SK-N-SH treated with all-trans-retinoic acid at 6 μM for 48 hours (cell line): Measurements from ENCODE around the gene SLC25A22.

Experiments
- ATAC-seq: fragments of 200-7000 bp; cut with Tn5 transposase; 3 replicates; pipeline ENCODE4 v1.9.1; 2020; ENCODE audit warnings: mild to moderate bottlenecking, moderate library complexity
- ARNTL ChIP-seq: fragments of 450-650 bp; formaldehyde crosslinking; IDR thresholded peaks from 2 replicates; pipeline ENCODE4 v1.5.0; 2020; ENCODE audit warnings: low read depth, mild to moderate bottlenecking, moderate library complexity, borderline replicate concordance
- BACH2 ChIP-seq: fragments of 250-450 bp; sonication (Bioruptor Pico); IDR thresholded peaks from 2 replicates; pipeline ENCODE4 v1.9.0; 2021; ENCODE audit warnings: mild to moderate bottlenecking, borderline replicate concordance
- CSDC2 ChIP-seq: fragments of 250-450 bp; sonication (Bioruptor Pico); IDR thresholded peaks from 2 replicates; pipeline ENCODE4 v1.5.0; 2020; ENCODE audit warnings: mild to moderate bottlenecking, moderate library complexity
- ESRRG ChIP-seq: fragments of 250-450 bp; sonication (Bioruptor Pico); IDR thresholded peaks from 2 replicates; pipeline ENCODE4 v1.6.1; 2021; ENCODE audit warnings: mild to moderate bottlenecking
- GLIS3 ChIP-seq: fragments of 250-450 bp; sonication (Bioruptor Pico); IDR thresholded peaks from 2 replicates; pipeline ENCODE4 v1.5.0; 2020; ENCODE audit warnings: mild to moderate bottlenecking, moderate library complexity
- ISL1 ChIP-seq: fragments of 250-450 bp; sonication (Bioruptor Pico); IDR thresholded peaks from 2 replicates; pipeline ENCODE4 v2.1.2; 2022; ENCODE audit warnings: mild to moderate bottlenecking, moderate library complexity
- OSR1 ChIP-seq: fragments of 250-450 bp; sonication (Bioruptor Pico); IDR thresholded peaks from 2 replicates; pipeline ENCODE4 v1.8.0; 2022; ENCODE audit warnings: moderate library complexity, mild to moderate bottlenecking, inconsistent platforms
- RARB ChIP-seq: fragments of 250-450 bp; sonication (Bioruptor Pico); IDR thresholded peaks from 2 replicates; pipeline ENCODE4 v1.8.0; 2021; ENCODE audit warnings: mild to moderate bottlenecking, moderate library complexity
- SNAI2 ChIP-seq: fragments of 250-450 bp; sonication (Bioruptor Pico); IDR thresholded peaks from 2 replicates; pipeline ENCODE4 v1.5.0; 2020; ENCODE audit warnings: mild to moderate bottlenecking, moderate library complexity
- TCF4 ChIP-seq: fragments of 250-450 bp; sonication (Bioruptor Pico); IDR thresholded peaks from 2 replicates; pipeline ENCODE4 v1.8.0; 2021; ENCODE audit warnings: mild to moderate bottlenecking, moderate library complexity, borderline replicate concordance
- TOX ChIP-seq: fragments of 250-450 bp; sonication (Bioruptor Pico); IDR thresholded peaks from 2 replicates; pipeline ENCODE4 v1.8.0; 2021; ENCODE audit warnings: mild to moderate bottlenecking, moderate library complexity, borderline replicate concordance
- ZFP3 ChIP-seq: fragments of 250-450 bp; sonication (Bioruptor Pico); IDR thresholded peaks from 2 replicates; pipeline ENCODE4 v1.5.0; 2020; ENCODE audit warnings: mild to moderate bottlenecking, moderate library complexity
- ZFP30 ChIP-seq: fragments of 450-650 bp; formaldehyde crosslinking; IDR thresholded peaks from 2 replicates; pipeline ENCODE4 v1.5.0; 2022; ENCODE audit warnings: mild to moderate bottlenecking, moderate library complexity
- ZNF565 ChIP-seq: fragments of 450-650 bp; formaldehyde crosslinking; conservative IDR thresholded peaks from 2 replicates; pipeline ENCODE4 v1.5.0; 2020; ENCODE audit warnings: low read depth, mild to moderate bottlenecking, moderate library complexity
- ZNF70 ChIP-seq: fragments of 450-650 bp; formaldehyde crosslinking; IDR thresholded peaks from 2 replicates; pipeline ENCODE4 v1.5.0; 2020; ENCODE audit warnings: mild to moderate bottlenecking, moderate library complexity
- ZNF8 ChIP-seq: fragments of 450-650 bp; formaldehyde crosslinking; IDR thresholded peaks from 2 replicates; pipeline ENCODE4 v1.5.0; 2020; ENCODE audit warnings: mild to moderate bottlenecking, moderate library complexity
- TF ChIP-seq, protein P1 (sequence below): fragments of 250-450 bp; sonication (Bioruptor Pico); IDR thresholded peaks from 2 replicates; pipeline ENCODE4 v1.5.1; 2021; ENCODE audit warnings: mild to moderate bottlenecking, moderate library complexity
- TF ChIP-seq, protein P2 (sequence below): fragments of 250-450 bp; sonication (Bioruptor Pico); IDR thresholded peaks from 2 replicates; pipeline ENCODE4 v1.8.0; 2021; ENCODE audit warnings: low read depth, mild to moderate bottlenecking, moderate library complexity, borderline replicate concordance
- TF ChIP-seq, protein P3 (sequence below): fragments of 250-450 bp; sonication (Bioruptor Pico); IDR thresholded peaks from 2 replicates; pipeline ENCODE4 v1.5.1; 2020; ENCODE audit warnings: low read depth, mild to moderate bottlenecking, moderate library complexity
- TF ChIP-seq, protein P4 (sequence below): fragments of 250-450 bp; sonication (Bioruptor Pico); IDR thresholded peaks from 2 replicates; pipeline ENCODE4 v1.8.0; 2020; ENCODE audit warnings: mild to moderate bottlenecking, moderate library complexity, borderline replicate concordance

Gene SLC25A22

DNA sequence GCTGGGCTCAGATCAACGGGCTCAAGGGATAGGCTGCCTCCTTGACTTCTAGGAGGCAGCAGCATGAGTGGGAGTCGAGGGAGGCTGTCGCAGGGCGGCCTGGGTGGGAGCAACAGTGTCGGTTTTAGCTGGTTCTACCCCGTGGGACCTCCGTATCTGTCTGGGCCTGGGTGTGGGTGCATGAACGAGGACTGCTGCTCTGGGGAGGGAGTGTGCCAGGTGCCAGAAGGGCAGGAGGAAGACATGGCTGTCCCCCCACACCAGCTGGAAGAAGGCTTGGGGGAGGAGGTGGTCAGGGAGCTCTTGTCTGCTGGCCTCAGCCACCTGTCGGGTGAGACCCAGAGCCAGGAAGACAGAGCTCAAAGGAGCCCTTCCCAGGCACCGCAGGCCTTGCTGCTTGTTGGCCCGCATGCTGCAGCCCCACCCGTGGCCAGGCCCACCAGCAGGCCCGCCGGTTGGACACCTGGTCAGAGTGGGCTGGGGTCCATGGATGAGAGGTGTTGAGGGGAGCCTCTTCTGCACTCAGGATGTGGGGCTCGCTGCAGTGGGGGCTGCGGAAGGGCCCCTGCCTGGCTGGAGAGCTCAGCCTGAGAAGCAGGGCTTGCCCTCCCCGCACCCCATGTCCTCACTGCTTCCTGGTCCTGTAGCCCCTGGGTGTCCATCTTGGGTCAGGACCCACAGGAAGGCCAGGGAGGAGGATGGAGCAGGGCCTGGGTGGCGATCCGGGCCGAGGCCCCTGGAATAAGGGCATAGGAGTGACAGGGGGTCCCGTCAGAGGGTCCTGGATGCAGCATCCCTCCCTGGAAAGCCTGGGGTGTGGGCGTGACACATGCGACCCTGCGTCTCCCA lies 11.6 kb downstream of the SLC25A22 start:
- TF ChIP-seq ESRRG (no peak), OSR1 (CRISPR knock-in tag) (no peak), CSDC2 (CRISPR knock-in tag) (no peak), ZNF8 (CRISPR knock-in tag) (no peak), ISL1 (no peak), SNAI2 (CRISPR knock-in tag) (no peak), ARNTL (no peak), ZNF565 (CRISPR knock-in tag) (no peak), GLIS3 (CRISPR knock-in tag) (no peak), TCF4 (no peak), ZFP30 (CRISPR knock-in tag) (no peak), ZFP3 (CRISPR knock-in tag) (no peak), TOX (CRISPR knock-in tag) (no peak), BACH2 (CRISPR knock-in tag) (no peak)
- TF ChIP-seq, protein P1, sequence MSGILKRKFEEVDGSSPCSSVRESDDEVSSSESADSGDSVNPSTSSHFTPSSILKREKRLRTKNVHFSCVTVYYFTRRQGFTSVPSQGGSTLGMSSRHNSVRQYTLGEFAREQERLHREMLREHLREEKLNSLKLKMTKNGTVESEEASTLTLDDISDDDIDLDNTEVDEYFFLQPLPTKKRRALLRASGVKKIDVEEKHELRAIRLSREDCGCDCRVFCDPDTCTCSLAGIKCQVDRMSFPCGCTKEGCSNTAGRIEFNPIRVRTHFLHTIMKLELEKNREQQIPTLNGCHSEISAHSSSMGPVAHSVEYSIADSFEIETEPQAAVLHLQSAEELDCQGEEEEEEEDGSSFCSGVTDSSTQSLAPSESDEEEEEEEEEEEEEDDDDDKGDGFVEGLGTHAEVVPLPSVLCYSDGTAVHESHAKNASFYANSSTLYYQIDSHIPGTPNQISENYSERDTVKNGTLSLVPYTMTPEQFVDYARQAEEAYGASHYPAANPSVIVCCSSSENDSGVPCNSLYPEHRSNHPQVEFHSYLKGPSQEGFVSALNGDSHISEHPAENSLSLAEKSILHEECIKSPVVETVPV (CRISPR knock-in tag) = no peak
- TF ChIP-seq, protein P2, sequence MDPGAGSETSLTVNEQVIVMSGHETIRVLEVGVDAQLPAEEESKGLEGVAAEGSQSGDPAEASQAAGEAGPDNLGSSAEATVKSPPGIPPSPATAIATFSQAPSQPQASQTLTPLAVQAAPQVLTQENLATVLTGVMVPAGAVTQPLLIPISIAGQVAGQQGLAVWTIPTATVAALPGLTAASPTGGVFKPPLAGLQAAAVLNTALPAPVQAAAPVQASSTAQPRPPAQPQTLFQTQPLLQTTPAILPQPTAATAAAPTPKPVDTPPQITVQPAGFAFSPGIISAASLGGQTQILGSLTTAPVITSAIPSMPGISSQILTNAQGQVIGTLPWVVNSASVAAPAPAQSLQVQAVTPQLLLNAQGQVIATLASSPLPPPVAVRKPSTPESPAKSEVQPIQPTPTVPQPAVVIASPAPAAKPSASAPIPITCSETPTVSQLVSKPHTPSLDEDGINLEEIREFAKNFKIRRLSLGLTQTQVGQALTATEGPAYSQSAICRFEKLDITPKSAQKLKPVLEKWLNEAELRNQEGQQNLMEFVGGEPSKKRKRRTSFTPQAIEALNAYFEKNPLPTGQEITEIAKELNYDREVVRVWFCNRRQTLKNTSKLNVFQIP (CRISPR knock-in tag) = no peak
- TF ChIP-seq, protein P3, sequence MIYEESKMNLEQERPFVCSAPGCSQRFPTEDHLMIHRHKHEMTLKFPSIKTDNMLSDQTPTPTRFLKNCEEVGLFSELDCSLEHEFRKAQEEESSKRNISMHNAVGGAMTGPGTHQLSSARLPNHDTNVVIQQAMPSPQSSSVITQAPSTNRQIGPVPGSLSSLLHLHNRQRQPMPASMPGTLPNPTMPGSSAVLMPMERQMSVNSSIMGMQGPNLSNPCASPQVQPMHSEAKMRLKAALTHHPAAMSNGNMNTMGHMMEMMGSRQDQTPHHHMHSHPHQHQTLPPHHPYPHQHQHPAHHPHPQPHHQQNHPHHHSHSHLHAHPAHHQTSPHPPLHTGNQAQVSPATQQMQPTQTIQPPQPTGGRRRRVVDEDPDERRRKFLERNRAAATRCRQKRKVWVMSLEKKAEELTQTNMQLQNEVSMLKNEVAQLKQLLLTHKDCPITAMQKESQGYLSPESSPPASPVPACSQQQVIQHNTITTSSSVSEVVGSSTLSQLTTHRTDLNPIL (CRISPR knock-in tag) = no peak
- ATAC-seq = no peak

DNA sequence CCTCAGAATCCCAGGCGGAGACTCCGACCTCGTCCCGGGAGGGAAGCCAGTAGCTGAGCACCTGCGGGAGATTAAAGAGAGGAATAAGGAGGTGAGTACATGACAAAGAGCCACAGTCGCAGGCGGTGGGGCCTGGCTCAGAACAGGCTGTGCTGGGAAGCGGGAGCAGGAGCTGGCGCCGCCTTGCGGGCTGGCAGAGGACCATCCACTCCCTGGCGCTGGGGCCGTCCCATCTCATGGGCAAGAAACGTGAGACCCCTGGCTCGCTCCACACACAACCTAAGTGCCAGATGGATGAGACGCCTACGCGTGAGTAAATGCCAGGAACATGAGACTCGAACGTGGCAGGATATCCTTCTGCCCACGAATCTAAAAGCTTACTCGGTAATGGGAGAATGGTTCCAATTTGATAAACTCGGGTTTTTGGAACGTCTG lies 14.5 kb downstream of the SLC25A22 start:
- ATAC-seq = peak; percentile 94

DNA sequence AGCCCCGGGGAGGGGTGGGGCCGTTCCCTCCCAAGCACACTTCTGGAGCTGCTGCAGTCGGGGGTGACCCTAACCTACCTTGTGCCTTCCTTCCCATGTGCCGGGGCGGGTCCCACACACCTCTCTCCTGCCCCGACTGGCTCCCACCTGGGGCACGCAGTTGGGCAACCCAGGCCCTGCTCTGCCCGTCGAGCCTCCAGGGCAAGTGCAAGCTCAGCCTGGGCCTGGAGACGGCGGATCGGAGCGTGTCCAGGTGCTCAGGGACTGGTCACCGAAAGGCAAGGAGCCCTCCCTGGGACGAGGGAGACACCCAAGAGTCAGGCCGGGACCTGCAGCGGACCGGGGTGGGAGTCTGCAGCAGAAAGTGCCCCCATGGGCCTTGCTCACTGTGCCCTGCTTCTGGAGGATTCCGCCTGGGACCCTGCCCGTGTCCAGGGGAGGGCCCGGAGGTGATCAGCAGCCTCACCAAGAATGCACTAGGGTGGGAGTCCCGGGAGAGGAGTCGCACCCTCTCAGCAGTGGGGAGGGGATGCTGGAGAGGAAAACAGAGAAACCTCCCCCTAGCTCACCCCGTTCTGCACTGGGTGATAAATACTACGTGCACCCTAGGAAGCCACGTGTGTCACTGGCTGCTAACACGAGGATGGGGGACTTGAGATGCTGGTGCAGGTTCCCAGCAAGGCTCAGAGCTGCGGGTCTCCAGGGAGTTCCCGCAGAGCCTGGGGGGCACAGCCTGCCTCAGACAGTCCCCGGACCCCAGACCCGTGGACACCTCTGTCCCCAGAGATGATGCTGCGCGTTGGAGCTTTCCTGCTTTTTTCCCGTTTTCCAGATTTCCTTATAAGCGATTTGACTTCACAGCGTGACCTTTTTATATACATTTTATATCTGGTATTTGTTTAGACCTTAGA lies 15.6 kb downstream of the SLC25A22 start:
- no peak for ATAC-seq
- TF ChIP-seq TOX (CRISPR knock-in tag) (no peak), ISL1 (no peak), RARB (CRISPR knock-in tag) (no peak), ZNF70 (CRISPR knock-in tag) (no peak), GLIS3 (CRISPR knock-in tag) (no peak)
- TF ChIP-seq, protein P1 (CRISPR knock-in tag) = no peak
- TF ChIP-seq, protein P4, sequence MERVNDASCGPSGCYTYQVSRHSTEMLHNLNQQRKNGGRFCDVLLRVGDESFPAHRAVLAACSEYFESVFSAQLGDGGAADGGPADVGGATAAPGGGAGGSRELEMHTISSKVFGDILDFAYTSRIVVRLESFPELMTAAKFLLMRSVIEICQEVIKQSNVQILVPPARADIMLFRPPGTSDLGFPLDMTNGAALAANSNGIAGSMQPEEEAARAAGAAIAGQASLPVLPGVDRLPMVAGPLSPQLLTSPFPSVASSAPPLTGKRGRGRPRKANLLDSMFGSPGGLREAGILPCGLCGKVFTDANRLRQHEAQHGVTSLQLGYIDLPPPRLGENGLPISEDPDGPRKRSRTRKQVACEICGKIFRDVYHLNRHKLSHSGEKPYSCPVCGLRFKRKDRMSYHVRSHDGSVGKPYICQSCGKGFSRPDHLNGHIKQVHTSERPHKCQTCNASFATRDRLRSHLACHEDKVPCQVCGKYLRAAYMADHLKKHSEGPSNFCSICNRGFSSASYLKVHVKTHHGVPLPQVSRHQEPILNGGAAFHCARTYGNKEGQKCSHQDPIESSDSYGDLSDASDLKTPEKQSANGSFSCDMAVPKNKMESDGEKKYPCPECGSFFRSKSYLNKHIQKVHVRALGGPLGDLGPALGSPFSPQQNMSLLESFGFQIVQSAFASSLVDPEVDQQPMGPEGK (CRISPR knock-in tag) = no peak

More for the DNA sequence above, 14.5 kb downstream of the SLC25A22 start:
- TF ChIP-seq ARNTL (peak; percentile 80; the same call in 1 of the 2 replicates), ZNF70 (CRISPR knock-in tag) (no peak), TCF4 (0 out of 2 replicates have a peak, but pooled peaks have one; percentile 10)
- TF ChIP-seq, protein P2 (CRISPR knock-in tag) = no peak
